ENCODE data around the gene SH3PXD2A.

Gene SH3PXD2A

GRCh38 chr10:103727991-103728689 is 127.2 kb downstream of the SH3PXD2A start:
- Histone ChIP-seq H4K20me1 (ENCODE audit: insufficient read depth, low read length) (no peaks in the 10 kb centered on the region), H3K36me3 (ENCODE audit: insufficient read depth, low read length) (no peaks in the 10 kb centered on the region), H3K27me3 (ENCODE audit: insufficient read depth, low read length, poor library complexity) (peaks cover 8% of the 10 kb centered on the region), H3K4me1 (ENCODE audit: insufficient read depth, low read length) (no peaks in the 10 kb centered on the region), H3K27ac (ENCODE audit: low read length) (no peak overlapping the region), H3K4me2 (ENCODE audit: insufficient read depth, low read length) (no peak overlapping the region), H3K9ac (ENCODE audit: low read depth, low read length) (no peak overlapping the region), H2AFZ (ENCODE audit: low read depth, low read length) (no peak overlapping the region), H3K9me3 (ENCODE audit: insufficient read depth, low read length, severe bottlenecking) (no peaks in the 10 kb centered on the region), H3K4me3 (ENCODE audit: low read depth in 1 of 2, low read length in 2 of 2) (no peak overlapping the region), H3K79me2 (ENCODE audit: insufficient read depth, low read length) (no peaks in the 10 kb centered on the region)
- TF ChIP-seq EZH2 (IDR thresholded peaks at IDR 0.05; ENCODE audit: borderline replicate concordance, low read depth, low read length, severe bottlenecking) = no peak
- no peak for DNase-seq
- no peak for ATAC-seq (ENCODE audit: insufficient read depth, low read depth)

- Histone ChIP-seq H3K27ac (ENCODE audit: low read length) (no peak overlapping the region), H3K9ac (ENCODE audit: low read depth, low read length) (no peak overlapping the region), H3K9me3 (ENCODE audit: insufficient read depth, low read length, severe bottlenecking) (no peaks in the 10 kb centered on the region), H4K20me1 (ENCODE audit: insufficient read depth, low read length) (no peaks in the 10 kb centered on the region), H3K4me2 (ENCODE audit: insufficient read depth, low read length) (no peak overlapping the region), H3K79me2 (ENCODE audit: insufficient read depth, low read length) (no peaks in the 10 kb centered on the region), H3K27me3 (ENCODE audit: insufficient read depth, low read length, poor library complexity) (peaks cover 9% of the 10 kb centered on the region), H3K36me3 (ENCODE audit: insufficient read depth, low read length) (no peaks in the 10 kb centered on the region), H3K4me1 (ENCODE audit: insufficient read depth, low read length) (no peaks in the 10 kb centered on the region), H2AFZ (ENCODE audit: low read depth, low read length) (no peak overlapping the region), H3K4me3 (ENCODE audit: low read depth in 1 of 2, low read length in 2 of 2) (no peak overlapping the region)
- DNase-seq = no peak
- no peak for ATAC-seq (ENCODE audit: insufficient read depth, low read depth)
- no peak for TF ChIP-seq CTCF (IDR thresholded peaks at IDR 0.05; ENCODE audit: borderline replicate concordance, extremely low read depth, low read length, poor library complexity, severe bottlenecking)
Measured at GRCh38 chr10:103727546-103727963, 127.8 kb downstream of the SH3PXD2A start.

- H3K27ac ChIP-seq (ENCODE audit: low read length) = no peak overlapping the region
- H2AFZ ChIP-seq (ENCODE audit: low read depth, low read length) = no peak overlapping the region
- TF ChIP-seq CTCF (IDR thresholded peaks at IDR 0.05; ENCODE audit: borderline replicate concordance, extremely low read depth, low read length, poor library complexity, severe bottlenecking) (no peak), EZH2 (IDR thresholded peaks at IDR 0.05; ENCODE audit: borderline replicate concordance, low read depth, low read length, severe bottlenecking) (no peak)
- DNase-seq = no peak
- H3K4me1 ChIP-seq (ENCODE audit: insufficient read depth, low read length) = no peaks in the 10 kb centered on the region
- no peak for ATAC-seq (ENCODE audit: insufficient read depth, low read depth)
- no peak overlapping the region for H3K4me2 ChIP-seq (ENCODE audit: insufficient read depth, low read length)
- peaks cover 11% of the 10 kb centered on the region for H3K27me3 ChIP-seq (ENCODE audit: insufficient read depth, low read length, poor library complexity)
- H3K4me3 ChIP-seq (ENCODE audit: low read depth in 1 of 2, low read length in 2 of 2) = no peak overlapping the region
- H3K9ac ChIP-seq (ENCODE audit: low read depth, low read length) = no peak overlapping the region
- H4K20me1 ChIP-seq (ENCODE audit: insufficient read depth, low read length) = no peaks in the 10 kb centered on the region
- H3K9me3 ChIP-seq (ENCODE audit: insufficient read depth, low read length, severe bottlenecking) = no peaks in the 10 kb centered on the region
- no peaks in the 10 kb centered on the region for H3K36me3 ChIP-seq (ENCODE audit: insufficient read depth, low read length)
- no peaks in the 10 kb centered on the region for H3K79me2 ChIP-seq (ENCODE audit: insufficient read depth, low read length)
Measured at GRCh38 chr10:103726637-103727036, 128.7 kb downstream of the SH3PXD2A start.

GRCh38 chr10:103725242-103725641 is 130.1 kb downstream of the SH3PXD2A start:
- no peak overlapping the region for H3K4me2 ChIP-seq (ENCODE audit: insufficient read depth, low read length)
- no peak for DNase-seq
- no peak overlapping the region for H3K4me3 ChIP-seq (ENCODE audit: low read depth in 1 of 2, low read length in 2 of 2)
- H3K9ac ChIP-seq (ENCODE audit: low read depth, low read length) = no peak overlapping the region
- no peaks in the 10 kb centered on the region for H3K4me1 ChIP-seq (ENCODE audit: insufficient read depth, low read length)
- H3K9me3 ChIP-seq (ENCODE audit: insufficient read depth, low read length, severe bottlenecking) = no peaks in the 10 kb centered on the region
- H3K27ac ChIP-seq (ENCODE audit: low read length) = no peak overlapping the region
- no peaks in the 10 kb centered on the region for H3K36me3 ChIP-seq (ENCODE audit: insufficient read depth, low read length)
- TF ChIP-seq EZH2 (IDR thresholded peaks at IDR 0.05; ENCODE audit: borderline replicate concordance, low read depth, low read length, severe bottlenecking) (no peak), CTCF (IDR thresholded peaks at IDR 0.05; ENCODE audit: borderline replicate concordance, extremely low read depth, low read length, poor library complexity, severe bottlenecking) (no peak)
- no peaks in the 10 kb centered on the region for H3K79me2 ChIP-seq (ENCODE audit: insufficient read depth, low read length)
- H2AFZ ChIP-seq (ENCODE audit: low read depth, low read length) = no peak overlapping the region
- ATAC-seq (ENCODE audit: insufficient read depth, low read depth) = no peak
- peaks cover 15% of the 10 kb centered on the region for H3K27me3 ChIP-seq (ENCODE audit: insufficient read depth, low read length, poor library complexity)
- H4K20me1 ChIP-seq (ENCODE audit: insufficient read depth, low read length) = no peaks in the 10 kb centered on the region

Measured in DND-41 (cell line).